IMR-90 (cell line): ENCODE measurements around the gene CD68. TPM values are rescaled to one million over a fixed set of nuclear protein-coding genes. Genes with fewer than 3 reads are reported as not detected.

Source experiments
- ATAC-seq: fragments of 200-7000 bp; cut with Tn5 transposase; 2 replicates; pipeline ENCODE4 v1.9.1; 2020; ENCODE audit warnings: low read depth, mild to moderate bottlenecking, moderate library complexity
- BruUV-seq: library from RNA; stranded (reverse); fragments of 400-500 nt; replicated peaks from 2 replicates; lab custom pipeline; 2021; lab: Mats Ljungman, UMichigan
- CTCF ChIA-PET: fragments of 300-600 bp; formaldehyde crosslinking; extraction: SDS; loops from one replicate; lab custom pipeline; 2021; ENCODE audit warnings: antibody characterized with exemption; lab: Yijun Ruan, JAX
- POLR2A ChIA-PET: fragments of 300-600 bp; sonication (Branson Sonifier 250); formaldehyde crosslinking; loops from one replicate; lab custom pipeline; 2022; ENCODE audit warnings: antibody characterized with exemption; ENCODE audit not compliant: unreplicated experiment; lab: Charles Lee
- DNase-seq: peaks from one replicate; pipeline ENCODE4 v3.0.0; 2013
- H2AFZ ChIP-seq: replicated peaks from 2 replicates; pipeline ENCODE3; 2013; ENCODE audit warnings: low read length, mild to moderate bottlenecking; ENCODE audit not compliant: poor library complexity
- H2AK5ac ChIP-seq: 2 replicates; pipeline ENCODE4 v1.6.1; 2013; ENCODE audit warnings: low read depth, low read length, inconsistent platforms
- H2AK9ac ChIP-seq: replicated peaks from 2 replicates; pipeline ENCODE3; 2013; ENCODE audit warnings: mild to moderate bottlenecking, low read depth, low read length, moderate library complexity; ENCODE audit not compliant: poor library complexity
- H2BK120ac ChIP-seq: 2 replicates; pipeline ENCODE4 v1.6.1; 2013; ENCODE audit warnings: low read depth, low read length, inconsistent platforms
- H2BK15ac ChIP-seq: 3 replicates; pipeline ENCODE4 v1.6.1; 2013; ENCODE audit warnings: low read depth, low read length, inconsistent platforms
- H2BK20ac ChIP-seq: 2 replicates; pipeline ENCODE4 v1.6.1; 2013; ENCODE audit warnings: low read depth, mild to moderate bottlenecking, inconsistent platforms, low read length, moderate library complexity
- H2BK5ac ChIP-seq: 2 replicates; pipeline ENCODE4 v1.6.1; 2013; ENCODE audit warnings: mild to moderate bottlenecking, low read depth, low read length, inconsistent platforms; ENCODE audit not compliant: poor library complexity, severe bottlenecking
- H3K14ac ChIP-seq: replicated peaks from 2 replicates; pipeline ENCODE4 v1.6.1; 2013; ENCODE audit warnings: low read depth, low read length, inconsistent platforms
- H3K18ac ChIP-seq: 2 replicates; pipeline ENCODE4 v1.6.1; 2013; ENCODE audit warnings: low read depth, low read length, control low read depth
- H3K23ac ChIP-seq: 2 replicates; pipeline ENCODE4 v1.6.1; 2013; ENCODE audit warnings: low read depth, low read length, inconsistent platforms
- H3K27ac ChIP-seq: 2 replicates; pipeline ENCODE4 v1.5.1; 2013; ENCODE audit warnings: mild to moderate bottlenecking, control low read depth, low read length; ENCODE audit not compliant: insufficient read depth
- H3K27me3 ChIP-seq: 2 replicates; pipeline ENCODE4 v1.6.1; 2013; ENCODE audit warnings: low read length; ENCODE audit not compliant: control insufficient read depth, insufficient read depth
- H3K36me3 ChIP-seq: 2 replicates; pipeline ENCODE4 v1.6.1; 2013; ENCODE audit warnings: low read length, mixed read lengths; ENCODE audit not compliant: control insufficient read depth, insufficient read depth
- H3K4ac ChIP-seq: 2 replicates; pipeline ENCODE4 v1.6.1; 2013; ENCODE audit warnings: low read depth, low read length, inconsistent platforms
- H3K4me1 ChIP-seq: 2 replicates; pipeline ENCODE4 v1.6.1; 2013; ENCODE audit warnings: low read length, mixed read lengths; ENCODE audit not compliant: control insufficient read depth, insufficient read depth
- H3K4me2 ChIP-seq: 2 replicates; pipeline ENCODE4 v1.6.1; 2013; ENCODE audit warnings: low read depth, mild to moderate bottlenecking, control low read depth, low read length, moderate library complexity
- H3K4me3 ChIP-seq: 2 replicates; pipeline ENCODE4 v1.5.1; 2013; ENCODE audit warnings: low read depth, mild to moderate bottlenecking, control low read depth, low read length, moderate library complexity; ENCODE audit not compliant: insufficient read depth
- H3K56ac ChIP-seq: 2 replicates; pipeline ENCODE4 v1.6.1; 2013; ENCODE audit warnings: low read length, inconsistent platforms; ENCODE audit not compliant: insufficient read depth; ENCODE audit errors: extremely low read depth
- H3K79me1 ChIP-seq, 2 experiments: 2 replicates each; pipeline ENCODE4 v1.6.1; 2013; ENCODE audit warnings: low read length in 2 of 2, inconsistent platforms in 1 of 2, low read depth in 1 of 2
- H3K9ac ChIP-seq: 2 replicates; pipeline ENCODE4 v1.6.1; 2013; ENCODE audit warnings: low read depth, low read length, control low read depth
- H3K9me1 ChIP-seq: 2 replicates; pipeline ENCODE4 v1.6.1; 2013; ENCODE audit warnings: low read length, inconsistent platforms; ENCODE audit not compliant: insufficient read depth
- H3K9me3 ChIP-seq: 2 replicates; pipeline ENCODE4 v1.6.1; 2013; ENCODE audit warnings: low read length; ENCODE audit not compliant: control insufficient read depth, insufficient read depth
- H4K20me1 ChIP-seq: 2 replicates; pipeline ENCODE4 v1.6.1; 2013; ENCODE audit warnings: low read length, inconsistent platforms; ENCODE audit not compliant: insufficient read depth
- H4K5ac ChIP-seq: 2 replicates; pipeline ENCODE4 v1.6.1; 2013; ENCODE audit warnings: mild to moderate bottlenecking, low read depth, low read length, control low read depth
- H4K8ac ChIP-seq, 2 experiments: 2 replicates each; pipeline ENCODE4 v1.6.1; 2013; ENCODE audit warnings: low read depth in 2 of 2, low read length in 2 of 2, control low read depth in 1 of 2, inconsistent platforms in 1 of 2
- H4K91ac ChIP-seq: 2 replicates; pipeline ENCODE4 v1.6.1; 2013; ENCODE audit warnings: low read depth, low read length, inconsistent platforms; ENCODE audit not compliant: insufficient read depth
- BHLHE40 ChIP-seq: fragments of 150-350 bp; IDR thresholded peaks from 2 replicates; pipeline ENCODE4 v1.6.1; 2016; ENCODE audit warnings: mild to moderate bottlenecking, low read depth, low read length
- CEBPB ChIP-seq: IDR thresholded peaks from 2 replicates; pipeline ENCODE4 v1.6.1; 2012; ENCODE audit warnings: low read depth, low read length, improper control_type of control experiment
- CHD1 ChIP-seq: IDR thresholded peaks from 2 replicates; pipeline ENCODE4 v1.6.1; 2012; ENCODE audit warnings: low read depth, low read length, improper control_type of control experiment
- CTCF ChIP-seq: conservative IDR thresholded peaks from 2 replicates; pipeline ENCODE4 v1.5.1; 2012; ENCODE audit warnings: mild to moderate bottlenecking, low read depth, low read length, improper control_type of control experiment
- ELK1 ChIP-seq: fragments of 150-350 bp; IDR thresholded peaks from 2 replicates; pipeline ENCODE4 v1.6.1; 2016; ENCODE audit warnings: low read depth, mild to moderate bottlenecking, low read length, moderate library complexity, borderline replicate concordance
- FOS ChIP-seq: fragments of 150-350 bp; IDR thresholded peaks from 2 replicates; pipeline ENCODE4 v1.6.1; 2016; ENCODE audit warnings: low read depth, low read length
- MAFK ChIP-seq: IDR thresholded peaks from 2 replicates; pipeline ENCODE4 v1.6.1; 2012; ENCODE audit warnings: low read depth, low read length, improper control_type of control experiment
- MAZ ChIP-seq: IDR thresholded peaks from 2 replicates; pipeline ENCODE4 v1.6.1; 2012; ENCODE audit warnings: low read depth, mild to moderate bottlenecking, low read length, improper control_type of control experiment, moderate library complexity, borderline replicate concordance
- MXI1 ChIP-seq: IDR thresholded peaks from 2 replicates; pipeline ENCODE4 v1.6.1; 2012; ENCODE audit warnings: low read depth, mild to moderate bottlenecking, low read length, moderate library complexity, borderline replicate concordance
- NFE2L2 ChIP-seq: fragments of 150-350 bp; IDR thresholded peaks from 2 replicates; pipeline ENCODE4 v1.6.1; 2016; ENCODE audit warnings: low read depth, mild to moderate bottlenecking, low read length
- POLR2A ChIP-seq: IDR thresholded peaks from 2 replicates; pipeline ENCODE4 v1.6.1; 2012; ENCODE audit warnings: mild to moderate bottlenecking, low read depth, low read length
- RAD21 ChIP-seq: IDR thresholded peaks from 2 replicates; pipeline ENCODE4 v1.6.1; 2012; ENCODE audit warnings: low read length, improper control_type of control experiment
- RCOR1 ChIP-seq: IDR thresholded peaks from 2 replicates; pipeline ENCODE4 v1.6.1; 2012; ENCODE audit warnings: mild to moderate bottlenecking, low read length, improper control_type of control experiment; ENCODE audit not compliant: insufficient replicate concordance
- RFX5 ChIP-seq: IDR thresholded peaks from 2 replicates; pipeline ENCODE4 v1.8.0; 2012; ENCODE audit warnings: low read depth, mild to moderate bottlenecking, low read length, moderate library complexity
- SMC3 ChIP-seq: fragments of 150-350 bp; IDR thresholded peaks from 2 replicates; pipeline ENCODE4 v1.6.1; 2016; ENCODE audit warnings: low read depth, mild to moderate bottlenecking, antibody characterized with exemption, low read length, moderate library complexity
- USF2 ChIP-seq: fragments of 150-350 bp; IDR thresholded peaks from 2 replicates; pipeline ENCODE4 v1.6.1; 2017; ENCODE audit warnings: mild to moderate bottlenecking, antibody characterized with exemption, low read length, low read depth
- WGBS, 2 experiments: methylation state at CpG; one replicate each; pipeline versions ENCODE4 v1.1.5 to v1.1.7; 2013; ENCODE audit warnings: missing lambda C conversion rate in 2 of 2; ENCODE audit not compliant: insufficient read length in 1 of 2; ENCODE audit errors: extremely low coverage in 2 of 2; 5-methylcytosine and 5-hydroxymethylcytosine counted together
- dilution Hi-C: fragments of 300-500 bp; cut with HindIII; formaldehyde crosslinking; loops from one replicate; pipeline ENCODE4 v1.14.3; 2018; ENCODE audit warnings: low sequenced_read_pairs; ENCODE audit not compliant: unreplicated experiment
- in situ Hi-C: fragments of 300-500 bp; cut with MboI; formaldehyde crosslinking; loops from 3 replicates; pipeline ENCODE4 v1.14.3; 2019; ENCODE audit warnings: low sequenced_read_pairs, inconsistent platforms, mixed read lengths
- intact Hi-C: fragments of 100-400 bp; cut with micrococcal nuclease; formaldehyde crosslinking; loops from 2 replicates; pipeline ENCODE4 v1.10.0; 2022
- polyA plus RNA-seq, 3 experiments: library from polyadenylated mRNA; depleted of rRNA; stranded (reverse); fragments of >200 nt; gene quantifications; 2 replicates each; pipeline ENCODE4 v1.2.3, GENCODE V29; 2012; ENCODE audit warnings: low replicate concordance in 1 of 3
- total RNA-seq: library from RNA; depleted of rRNA; stranded (reverse); fragments of >200 nt; gene quantifications from 2 replicates; pipeline ENCODE4 v1.2.3, GENCODE V29; 2012

CD68 gene
- total and polyA plus RNA-seq, 2 of the 4 experiments (the other 2 are of a cell fraction), result 16.0 to 43.1 TPM

- BruUV-seq, result no TSS peak
- Histone ChIP-seq H4K91ac (no peak overlapping the region), H4K8ac (no peak overlapping the region), H3K9ac (no peak overlapping the region), H3K18ac (no peak overlapping the region), H3K4me3 (no peak overlapping the region), H3K4me1 (peaks cover 8% of the 10 kb centered on the region), H3K27ac (no peak overlapping the region), H2AK5ac (no peak overlapping the region; the same call in 1 of the 2 replicates), H3K4ac (no peak overlapping the region), H3K79me1 (peaks cover 0 to 13% of the 10 kb centered on the region in 2 experiments; a peak in 2 of 4 replicates), H3K27me3 (no peaks in the 10 kb centered on the region), H3K36me3 (peaks cover 4% of the 10 kb centered on the region; the same call in 1 of the 2 replicates), H3K9me3 (no peaks in the 10 kb centered on the region), H2BK20ac (no peak overlapping the region), H4K20me1 (no peaks in the 10 kb centered on the region), H3K14ac (no peak overlapping the region), H2AK9ac (no peak overlapping the region), H2BK15ac (no peak overlapping the region), H3K9me1 (peaks cover 5% of the 10 kb centered on the region; the same call in 1 of the 2 replicates), H3K56ac (no peak overlapping the region), H4K5ac (no peak overlapping the region), H2BK120ac (no peak overlapping the region), H3K23ac (no peak overlapping the region; the same call in 1 of the 2 replicates), H3K4me2 (no peak overlapping the region), H2AFZ (no peak overlapping the region), H2BK5ac (no peak overlapping the region)
- ChIA-PET POLR2A (no interaction called here), CTCF (no interaction called here)
- TF ChIP-seq RCOR1 (no peak), CEBPB (no peak), MAFK (no peak), RFX5 (no peak), SMC3 (no peak), MAZ (no peak), USF2 (no peak), CHD1 (no peak), BHLHE40 (no peak), CTCF (no peak), RAD21 (no peak), MXI1 (no peak), ELK1 (no peak), POLR2A (no peak), NFE2L2 (no peak), FOS (no peak)
- no peak for ATAC-seq
- DNase-seq, result no peak
- intact Hi-C loops, result no loop called here
- 75% methylated on average over 1 of the region's 4 CpGs; no CpG with 5 or more reads in 1 of the 2 experiments for WGBS, 2 experiments
- in situ Hi-C loops, result loop anchor here (5.0 to 10.0 kb wide), 2 partner anchors 39 to 197 kb away; partner anchors contain the start of genes KCTD11 and TMEM95
- dilution Hi-C loops, result no loop called here
Observed at GRCh38 chr17:7551396-7551795, 28.0 kb upstream of the CD68 start.
